Measurements from ENCODE around the gene GPRC5D.

GPRC5D gene

DNA sequence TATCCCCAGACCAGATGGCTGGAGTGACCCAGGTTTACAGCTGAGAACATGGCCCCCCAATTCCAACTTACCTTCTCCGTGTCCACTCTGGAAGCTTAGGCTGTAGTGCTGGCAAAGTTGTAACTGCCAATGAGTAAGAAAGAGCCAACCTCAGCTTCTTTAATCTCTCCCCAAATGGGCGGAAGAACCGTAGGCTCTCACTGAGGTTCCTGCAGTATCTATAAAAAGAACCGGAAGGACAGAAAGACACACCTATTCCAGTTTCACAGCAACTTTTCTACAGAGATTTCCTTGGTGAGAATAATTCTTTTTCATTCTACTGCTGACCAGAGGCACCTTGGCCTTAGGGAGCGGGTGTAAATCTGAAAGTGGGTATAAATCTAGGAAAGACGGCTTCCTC lies at the start of gene GPRC5D:
Gene GPRC5D (minus strand): TSS at position 135 of the 400 bp plus-strand sequence. CDS start 1,786 bp downstream, outside the sequence.
- DNase-seq: no peak

DNA sequence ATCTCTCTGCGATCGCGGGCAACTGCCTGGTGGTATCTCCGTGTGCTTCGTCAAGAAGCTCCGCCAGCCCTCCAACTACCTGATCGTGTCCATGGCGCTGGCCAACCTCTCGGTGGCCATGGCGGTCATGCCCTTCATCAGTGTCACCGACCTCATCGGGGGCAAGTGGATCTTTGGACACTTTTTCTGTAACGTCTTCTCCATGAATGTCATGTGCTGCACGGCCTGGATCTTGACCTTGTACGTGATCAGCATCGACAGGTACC lies 49.7 kb upstream of the GPRC5D start:
- DNase-seq: no peak

DNA sequence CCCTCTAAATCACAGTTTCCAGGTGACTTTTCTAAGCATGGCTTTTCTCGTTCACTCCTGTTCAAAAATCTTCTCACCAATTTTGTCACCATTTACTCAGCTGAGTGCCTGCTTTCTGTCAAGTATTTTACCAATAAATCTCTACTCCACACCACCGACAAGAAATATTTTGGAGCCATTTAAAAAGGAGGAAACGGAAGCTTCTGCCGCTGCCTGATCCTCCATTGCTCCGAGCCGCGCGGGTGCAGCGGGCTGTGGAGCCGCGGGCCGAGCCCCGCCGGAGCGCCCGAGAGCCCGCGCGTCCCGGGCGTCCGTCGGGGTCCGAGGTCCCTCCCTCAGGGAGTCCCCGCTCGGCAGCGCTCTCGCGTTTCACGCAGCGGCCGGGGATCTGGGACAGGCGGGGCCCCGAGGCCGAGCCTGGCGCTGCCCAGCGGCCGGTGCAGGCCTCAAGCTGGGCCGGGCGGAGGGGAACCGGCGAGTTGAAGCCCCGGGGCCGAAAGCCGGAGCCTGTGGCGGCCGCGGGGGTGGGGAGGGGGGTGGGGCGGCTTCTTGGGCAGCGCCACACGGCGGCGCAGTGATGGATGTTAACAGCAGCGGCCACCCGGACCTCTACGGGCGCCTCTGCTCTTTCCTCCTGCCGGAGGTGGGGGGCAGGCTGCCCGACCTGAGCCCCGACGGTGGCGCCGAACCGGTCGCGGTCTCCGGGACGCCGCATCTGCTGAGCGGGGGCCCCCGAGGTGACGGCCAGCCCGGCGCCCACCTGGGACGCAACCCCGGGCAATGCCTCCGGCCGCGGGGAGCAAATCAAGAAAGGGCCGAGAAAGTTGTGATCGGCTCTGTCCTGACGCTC lies 49.2 kb upstream of the GPRC5D start:
- peak; percentile 66 for DNase-seq

DNA sequence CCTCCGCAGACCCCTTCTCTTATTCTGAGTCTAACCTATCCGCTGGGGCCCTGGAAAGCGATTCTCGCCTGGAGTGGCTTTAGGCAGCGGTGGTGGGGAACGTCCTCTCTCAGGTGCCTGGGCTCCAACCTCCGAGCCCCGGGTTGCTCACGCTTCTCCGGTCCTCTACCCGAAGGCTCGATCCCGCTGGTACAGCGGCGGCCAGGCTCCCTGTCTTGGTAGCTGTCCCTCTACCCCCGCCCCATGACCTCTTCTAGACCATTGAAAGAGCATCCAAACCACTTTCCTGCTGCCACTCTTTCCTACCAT lies 48.6 kb upstream of the GPRC5D start:
- peak; percentile 27 for DNase-seq

DNA sequence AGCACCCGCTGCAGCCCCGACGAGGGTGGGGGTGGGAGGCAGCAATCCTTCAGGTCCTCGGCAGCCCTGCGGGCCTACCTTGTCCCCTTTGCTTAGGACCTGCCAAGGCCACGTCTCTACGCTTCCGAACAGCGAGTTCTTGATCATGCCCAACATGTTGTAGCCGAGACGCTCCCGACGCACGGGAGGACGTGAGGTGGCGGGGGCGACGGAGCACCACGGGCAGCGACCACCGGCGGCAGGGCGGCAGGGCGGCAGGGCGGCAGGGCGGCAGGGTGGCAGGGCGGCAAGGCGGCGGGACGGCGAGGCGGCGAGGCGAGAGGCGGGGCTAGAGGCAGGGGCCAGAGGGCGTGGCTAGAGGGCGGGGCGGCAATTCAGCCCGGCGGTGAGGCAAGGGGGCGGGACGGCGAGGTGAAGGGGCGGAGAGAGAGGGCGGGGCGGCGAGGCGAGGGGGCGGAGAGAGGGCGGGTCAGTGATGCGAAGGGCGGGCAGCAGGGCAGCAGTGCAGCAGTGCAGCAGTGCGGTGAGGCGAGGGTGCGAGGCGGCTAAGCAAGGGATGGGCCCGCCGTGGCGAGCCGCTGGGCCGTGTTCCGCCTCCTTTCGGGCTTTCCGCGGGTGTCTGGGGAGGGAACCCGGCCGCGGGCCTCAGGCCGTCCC lies 48.1 kb upstream of the GPRC5D start, which contains the start of gene HEBP1:
Gene HEBP1 (minus strand): TSS at position 307 of the 657 bp plus-strand sequence. CDS start 151 bp downstream, at position 156.
- DNase-seq: peak; percentile 93

DNA sequence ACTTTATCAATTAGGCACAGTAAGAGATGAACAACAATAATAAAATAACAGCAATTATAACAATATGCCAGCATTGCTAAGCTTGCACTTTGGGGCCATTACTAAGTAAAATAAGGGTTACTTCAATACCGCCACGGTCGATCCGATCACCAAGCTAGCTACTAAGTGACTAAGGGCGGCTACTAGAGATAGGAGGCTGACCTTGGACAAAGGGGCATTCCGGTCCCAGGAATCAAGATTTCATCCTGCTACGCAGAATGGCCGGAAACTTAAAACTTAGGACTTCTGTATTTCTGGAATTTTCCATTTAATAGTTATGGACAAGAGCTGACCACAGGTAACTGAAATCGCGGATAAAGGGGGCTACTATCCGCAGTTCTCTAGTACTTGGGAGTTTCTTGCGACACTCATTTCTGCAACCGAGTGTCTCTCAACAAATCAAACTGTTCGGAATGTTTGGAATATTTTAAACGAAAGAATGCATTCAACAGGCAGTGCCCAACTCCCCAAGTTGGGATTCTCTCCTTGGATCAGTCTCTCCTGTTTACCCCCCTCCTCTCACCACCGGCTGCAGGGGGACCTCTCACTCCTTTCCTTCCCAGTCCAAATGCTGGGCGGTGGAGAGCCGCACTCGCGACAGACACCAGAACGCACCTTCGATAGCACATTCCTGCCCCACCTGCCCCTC lies 47.4 kb upstream of the GPRC5D start:
- no peak for DNase-seq

DNA sequence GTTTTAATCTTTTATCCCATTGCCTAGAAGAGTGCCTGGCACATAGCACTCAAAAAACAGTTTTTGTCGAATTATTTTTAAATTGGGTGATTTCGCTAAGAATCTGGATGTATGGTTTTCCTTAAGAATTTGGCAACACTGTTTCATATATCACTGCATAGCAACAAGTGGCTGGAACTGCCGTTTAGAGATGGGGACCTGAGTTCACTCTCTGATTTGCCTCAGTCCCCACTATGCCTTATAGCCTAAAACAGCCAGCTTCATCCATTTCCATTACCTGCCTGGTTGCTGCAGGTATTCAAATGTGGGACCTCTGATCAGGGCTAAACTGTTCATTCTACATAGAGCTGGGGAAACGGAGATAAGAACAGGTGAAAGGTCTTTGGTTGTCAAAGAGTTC lies 46.3 kb upstream of the GPRC5D start:
- no peak for DNase-seq

DNA sequence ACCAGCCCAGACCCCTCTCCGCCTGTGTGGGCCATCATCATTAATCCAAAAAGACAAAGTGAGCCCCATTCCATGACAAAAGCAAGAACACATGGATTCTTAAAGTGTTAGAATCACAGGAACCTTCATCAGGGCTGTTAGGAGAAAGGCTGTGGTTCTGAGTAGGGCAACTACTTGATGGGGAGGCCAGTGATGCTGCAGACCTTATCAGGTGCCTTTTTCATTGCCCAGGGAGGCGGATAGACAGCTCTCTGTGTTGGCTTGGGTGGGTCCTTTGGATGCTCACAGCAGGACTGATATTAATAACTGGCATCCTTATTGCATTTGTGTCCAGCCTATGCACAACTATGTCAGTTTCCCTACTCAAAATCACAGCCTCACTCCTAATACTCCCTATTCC lies 45.8 kb upstream of the GPRC5D start:
- no peak for DNase-seq

DNA sequence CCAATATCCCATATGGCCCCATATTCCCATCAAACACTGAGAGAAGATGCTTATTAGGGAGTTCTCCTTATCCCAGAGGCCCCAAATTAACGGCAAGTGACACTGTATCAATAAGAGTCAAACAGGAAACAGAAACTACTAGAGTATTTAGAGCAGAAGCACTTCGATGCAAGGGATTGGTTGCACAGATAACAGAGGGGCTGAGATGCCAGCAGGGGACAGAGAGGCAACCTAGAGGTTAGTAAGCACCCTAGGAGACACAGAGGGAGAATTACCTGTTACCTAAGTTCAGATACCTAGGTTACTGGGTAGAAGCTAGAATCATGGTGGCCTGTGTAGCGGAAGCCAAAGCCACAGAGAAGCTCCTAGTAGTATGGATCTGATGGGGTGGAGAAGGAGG lies 45.2 kb upstream of the GPRC5D start:
- DNase-seq: no peak

DNA sequence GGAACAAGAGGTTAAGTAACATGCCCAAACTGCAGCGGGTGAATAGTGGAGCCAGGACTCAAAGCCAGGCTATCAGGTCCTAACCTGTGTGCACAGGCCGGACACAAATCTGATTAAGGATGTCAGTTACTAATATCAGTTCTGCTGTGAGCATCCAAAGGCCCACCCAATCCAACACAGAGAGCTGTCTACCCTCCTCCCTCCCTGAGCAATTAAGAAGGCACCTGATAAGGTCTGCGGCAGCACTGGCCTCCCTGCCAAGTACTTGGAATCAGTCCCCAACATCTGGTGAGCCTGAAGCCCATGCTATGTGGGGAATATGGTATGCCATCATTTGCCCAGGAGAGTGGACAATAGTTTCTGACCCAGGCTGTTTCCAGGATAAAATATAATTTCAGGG lies 44.2 kb upstream of the GPRC5D start:
- no peak for DNase-seq

DNA sequence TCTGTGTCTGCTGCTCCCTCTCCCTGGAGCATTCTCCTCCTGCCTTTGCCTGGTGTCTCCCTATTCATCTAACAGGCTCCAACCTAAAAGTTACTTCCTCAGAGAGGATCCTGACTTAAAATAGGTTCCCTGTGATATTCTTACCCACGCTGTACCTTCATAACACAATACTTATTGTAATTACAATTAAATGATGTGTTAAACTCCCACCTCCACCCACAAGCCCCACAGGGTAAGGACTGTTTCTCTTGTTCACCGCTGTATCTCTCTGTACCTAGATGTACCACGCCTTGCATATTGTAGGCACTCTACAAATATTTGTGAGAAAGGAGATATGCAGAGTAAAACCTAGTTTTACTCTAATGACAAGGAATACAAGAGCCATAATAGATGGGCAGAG lies 43.1 kb upstream of the GPRC5D start:
- no peak for DNase-seq

DNA sequence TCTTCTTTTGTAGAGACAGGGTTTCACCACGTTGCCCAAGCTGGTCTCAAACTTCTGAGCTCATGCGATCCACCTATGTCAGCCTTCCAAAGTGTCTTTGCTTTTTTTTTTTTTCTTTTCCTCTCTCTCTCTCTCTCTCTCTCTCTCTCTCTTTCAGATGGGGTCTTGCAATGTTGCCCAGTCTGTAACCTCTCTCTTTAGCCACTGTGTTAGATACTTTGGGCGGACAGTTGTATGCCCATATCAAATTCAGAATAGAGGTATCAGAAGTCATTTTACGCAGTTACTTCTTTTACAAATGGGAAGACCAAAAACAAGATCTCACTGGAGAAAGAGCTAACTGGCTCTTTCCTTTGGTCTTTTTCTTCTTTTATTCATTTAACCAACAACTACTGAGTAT lies 41.4 kb upstream of the GPRC5D start:
- no peak for DNase-seq

DNA sequence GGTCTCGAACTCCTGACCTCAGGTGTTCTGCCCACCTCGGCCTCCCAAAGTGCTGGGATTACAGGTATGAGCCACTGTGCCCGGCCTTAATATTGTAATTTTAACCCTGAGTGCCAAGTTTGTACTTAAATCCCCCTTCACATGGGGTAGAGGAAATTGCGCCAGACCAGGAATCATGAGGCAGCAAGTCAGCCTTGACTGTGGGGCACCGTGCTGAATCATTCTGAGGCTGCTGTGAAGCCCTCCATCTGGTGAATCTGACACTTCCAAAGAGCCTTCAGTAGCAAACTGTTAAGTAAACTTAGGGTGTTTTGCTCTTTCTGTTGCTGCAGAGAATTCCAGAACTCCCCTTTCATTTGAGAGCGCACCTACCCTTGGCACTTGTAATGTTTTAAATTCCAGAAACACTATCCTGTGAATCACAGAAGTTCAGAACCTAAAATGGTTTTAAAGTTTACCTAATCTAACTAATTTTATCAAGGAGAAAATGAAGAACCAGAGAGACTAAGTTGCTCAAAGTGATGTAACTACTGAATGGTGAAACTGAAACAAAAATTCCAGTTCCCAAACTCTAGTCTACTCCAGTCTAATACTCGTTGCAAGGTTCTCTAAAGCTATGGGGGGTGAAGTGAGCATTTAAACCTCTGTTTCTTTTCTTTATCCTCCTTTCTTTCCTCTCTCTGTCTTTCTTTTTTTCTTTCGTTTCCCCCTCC lies 40.6 kb upstream of the GPRC5D start:
- peak; percentile 91 for DNase-seq

DNA sequence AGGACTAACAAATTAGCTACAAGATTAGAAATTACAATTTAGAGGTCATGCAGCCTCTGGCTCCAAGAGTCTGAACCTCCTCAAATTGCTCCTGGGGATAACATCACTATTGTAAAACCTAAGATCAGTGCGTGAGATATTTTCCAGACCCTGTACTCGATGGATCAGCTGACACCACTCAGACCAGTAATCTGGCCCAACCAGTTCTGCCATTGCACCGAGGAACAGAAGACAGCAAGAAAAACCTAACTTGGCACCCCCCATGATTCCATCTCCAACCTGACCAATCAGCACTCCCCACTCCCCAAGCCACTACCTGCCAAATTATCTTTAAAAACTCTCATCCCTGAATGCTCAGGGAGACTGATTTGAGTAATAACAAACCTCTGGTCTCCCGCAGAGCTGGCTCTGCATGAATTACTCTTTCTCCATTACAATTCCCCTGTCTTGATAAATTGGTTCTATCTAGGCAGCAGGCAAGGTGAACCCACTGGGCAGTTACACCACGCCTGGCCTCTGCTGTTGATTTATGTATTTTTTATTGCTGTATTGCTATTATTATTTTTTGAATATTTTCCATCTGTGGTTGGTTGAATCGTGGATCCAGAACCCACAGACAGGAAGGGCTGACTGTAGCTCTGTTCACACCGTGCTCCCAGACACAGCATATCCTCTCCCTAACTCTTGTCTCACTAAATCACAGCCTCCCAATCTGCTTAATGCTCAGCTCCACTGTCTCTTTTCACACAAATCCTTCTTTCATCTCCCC lies 38.9 kb upstream of the GPRC5D start:
- DNase-seq: no peak

DNA sequence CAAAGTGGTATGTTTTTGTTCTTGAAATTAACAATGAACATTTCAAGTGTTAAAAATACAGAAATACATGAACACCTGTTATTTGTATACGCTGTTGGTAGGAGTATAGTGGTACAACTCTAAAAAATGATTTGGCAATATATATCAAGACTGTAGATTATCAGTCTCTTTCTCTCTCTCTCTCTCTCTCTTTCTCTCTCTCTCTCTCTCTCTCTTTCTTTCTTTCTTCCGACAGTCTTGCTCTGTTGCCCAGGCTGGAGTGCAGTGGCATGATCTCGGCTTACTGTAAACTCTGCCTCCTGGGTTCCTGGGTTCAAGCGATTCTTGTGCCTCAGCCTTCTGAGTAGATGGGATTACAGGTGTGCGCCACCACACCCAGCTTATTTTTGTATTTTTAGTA lies 35.5 kb upstream of the GPRC5D start:
- no peak for DNase-seq

DNA sequence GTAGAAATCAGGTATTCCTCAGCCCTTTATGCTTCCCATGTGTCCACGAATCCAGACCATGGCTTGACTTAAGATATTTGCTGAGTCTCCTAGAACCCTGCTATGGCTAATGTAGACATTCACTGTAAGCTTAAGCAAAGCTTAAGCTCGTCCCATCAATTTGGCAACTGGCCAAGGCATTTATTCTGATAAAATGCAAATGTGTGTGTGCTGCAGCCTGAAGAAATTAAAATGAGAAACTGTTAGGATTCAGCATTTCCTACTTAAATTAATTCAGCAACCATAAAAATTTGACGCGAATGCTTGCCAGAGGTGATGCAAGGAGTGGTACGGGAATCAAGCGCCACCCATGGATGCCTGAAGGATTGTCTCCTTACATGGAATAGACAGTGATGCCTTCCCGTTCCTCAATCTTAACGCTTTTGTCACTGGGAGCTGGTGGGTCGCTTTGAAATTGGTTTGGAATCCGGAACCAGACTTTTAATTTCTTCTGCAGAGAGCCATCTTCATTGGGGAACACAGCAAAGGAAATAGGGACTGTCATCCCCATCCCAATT lies 34.9 kb upstream of the GPRC5D start:
- DNase-seq: no peak

DNA sequence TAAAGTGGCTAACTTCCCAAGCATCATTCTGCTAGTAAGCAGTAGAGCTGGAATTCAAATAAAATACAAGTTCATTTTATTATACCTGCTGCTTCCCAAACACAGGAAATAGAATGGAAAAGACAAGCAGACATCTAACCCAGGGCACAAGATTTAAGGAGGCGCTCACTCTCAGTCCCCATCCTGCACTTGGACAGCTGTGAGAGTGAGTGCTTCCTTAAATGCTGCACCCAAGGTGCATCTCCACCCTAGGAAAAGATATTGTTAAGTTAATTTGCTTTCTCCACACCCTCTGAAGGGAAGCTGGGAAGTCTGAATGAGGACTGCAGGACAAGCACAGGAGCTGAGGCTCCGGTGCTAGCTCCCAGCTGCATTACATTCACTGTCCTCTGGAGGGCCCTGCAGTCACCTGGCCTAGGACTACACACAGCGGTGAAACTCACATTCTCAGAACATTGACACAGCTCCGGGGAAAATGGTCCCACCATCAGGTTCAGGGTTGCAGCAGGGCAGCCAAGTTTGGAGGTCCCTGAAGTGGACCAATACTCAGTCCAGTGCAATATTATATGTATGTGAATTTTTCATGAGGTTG lies 33.9 kb upstream of the GPRC5D start:
- peak; percentile 37 for DNase-seq

DNA sequence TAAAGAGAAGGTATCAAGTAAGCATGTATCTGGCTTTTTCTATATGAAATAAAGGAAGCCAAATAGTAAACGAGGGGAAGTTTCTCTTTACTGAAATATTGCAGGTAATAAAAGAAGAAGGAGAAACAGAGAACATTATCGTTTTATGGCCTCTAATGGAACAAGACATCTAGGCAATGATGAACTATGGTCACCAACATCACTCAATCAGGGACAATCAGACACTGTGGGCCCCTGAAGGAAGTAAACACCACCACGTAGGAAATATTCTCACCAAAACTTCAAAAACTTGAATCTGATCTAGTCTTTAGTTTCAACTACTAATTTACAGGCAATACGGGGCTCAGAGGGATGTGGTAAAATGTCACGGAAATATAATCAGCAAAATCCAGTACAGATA lies 32.2 kb upstream of the GPRC5D start:
- DNase-seq: no peak

DNA sequence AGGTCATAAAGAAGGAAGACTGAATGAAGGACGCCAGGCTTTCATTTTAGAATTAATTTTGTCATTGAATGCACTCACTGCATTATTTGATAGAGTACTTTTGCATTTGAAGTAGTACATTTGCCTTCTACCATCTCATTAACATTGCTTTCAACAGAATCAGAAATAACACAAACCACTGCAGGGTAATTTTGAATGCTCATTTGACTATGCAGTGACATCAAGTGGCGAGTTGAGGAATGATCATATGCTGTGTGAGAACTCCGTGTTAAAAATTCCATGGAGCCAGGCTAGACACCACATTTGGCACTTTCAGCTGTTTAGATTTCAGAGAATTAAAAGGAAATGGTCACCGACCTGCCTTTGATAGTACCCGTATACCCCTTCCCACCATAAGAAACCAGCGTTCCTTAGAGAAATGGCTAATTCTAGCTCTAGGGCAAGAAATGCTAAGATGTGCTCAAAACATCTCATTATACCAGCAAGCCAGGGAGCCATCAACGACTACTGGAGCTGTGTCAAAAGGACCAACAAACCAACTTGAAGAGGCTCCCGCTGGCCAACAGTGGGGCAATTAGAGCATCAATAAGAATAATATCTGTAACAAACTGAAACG lies 31.6 kb upstream of the GPRC5D start:
- DNase-seq: peak; percentile 28

DNA sequence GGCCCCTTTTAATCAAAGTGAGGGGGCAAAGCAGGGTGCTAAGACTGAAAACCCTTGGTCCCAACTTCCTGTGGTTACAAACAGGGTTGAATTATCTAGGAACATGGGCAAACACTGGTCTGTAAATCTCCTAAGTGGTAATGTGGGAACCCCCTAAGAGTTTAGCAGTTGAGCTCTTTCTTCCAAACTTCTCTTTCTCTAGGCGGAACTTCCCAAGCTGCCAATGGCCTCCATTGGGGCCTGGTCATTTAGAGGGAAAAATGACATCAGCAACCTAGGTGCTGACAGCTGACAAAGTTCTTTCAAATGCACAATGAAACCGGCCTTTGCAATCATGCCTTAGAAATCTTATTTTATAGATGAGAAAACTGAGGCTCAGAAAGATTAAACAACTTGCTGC lies 30.4 kb upstream of the GPRC5D start:
- DNase-seq: no peak

DNA sequence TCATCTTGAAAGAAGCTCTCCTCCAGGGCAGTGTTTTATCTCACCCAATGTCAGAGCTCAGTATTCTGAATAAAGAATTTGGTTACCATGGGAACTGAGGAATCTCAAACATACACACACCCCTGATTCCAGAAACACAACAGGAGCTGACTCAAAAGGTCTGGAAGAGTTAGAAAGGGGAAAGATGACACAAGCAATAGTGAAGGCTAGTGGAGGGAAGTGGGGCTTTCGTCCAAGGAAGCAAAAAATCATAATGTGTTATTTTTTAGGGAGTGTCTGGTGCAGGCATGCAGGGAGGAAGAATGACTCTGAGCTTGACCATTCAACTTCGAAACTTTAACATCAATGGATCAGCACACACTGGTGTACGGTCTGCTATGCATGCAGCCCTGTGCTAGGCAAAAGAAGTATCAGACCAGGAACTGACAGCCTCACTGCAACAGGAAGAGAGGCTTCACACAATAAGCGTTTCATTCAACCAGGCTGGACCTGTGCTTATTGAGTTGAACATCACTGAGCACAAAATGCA lies 27.8 kb upstream of the GPRC5D start:
- no peak for DNase-seq
